Memory B cell (primary cell): ENCODE data around the gene SERPINC1.
"Not testable (repeated sequence)": the region's sequence is repeated elsewhere in the genome, so short reads cannot be mapped to it uniquely, and the experiment has no call there.

Source experiments
- ATAC-seq: fragments of 150-1000 bp; cut with Tn5 transposase; 2 replicates; pipeline ENCODE4 v1.10.0; 2021; ENCODE audit warnings: low read depth, mild to moderate bottlenecking, moderate library complexity
- DNase-seq, 2 donors: peaks; one replicate each; pipeline ENCODE4 v3.0.0; 2022; ENCODE audit warnings: low spot score in 2 of 2
- H3K27ac Mint-ChIP-seq: one replicate; pipeline ENCODE4 v1.8.0; 2022; ENCODE audit warnings: mild to moderate bottlenecking, moderate library complexity, mixed read lengths
- H3K27me3 Mint-ChIP-seq: one replicate; pipeline ENCODE4 v1.8.0; 2022; ENCODE audit warnings: mixed read lengths
- H3K36me3 Mint-ChIP-seq: one replicate; pipeline ENCODE4 v1.8.0; 2022; ENCODE audit warnings: mild to moderate bottlenecking, mixed read lengths
- H3K4me1 Mint-ChIP-seq: one replicate; pipeline ENCODE4 v1.8.0; 2022; ENCODE audit warnings: mixed read lengths
- H3K4me3 Mint-ChIP-seq: one replicate; pipeline ENCODE4 v1.8.0; 2022; ENCODE audit warnings: mild to moderate bottlenecking, moderate library complexity, mixed read lengths
- H3K9me3 Mint-ChIP-seq: one replicate; pipeline ENCODE4 v1.8.0; 2022; ENCODE audit warnings: mixed read lengths

The SERPINC1 gene

DNA sequence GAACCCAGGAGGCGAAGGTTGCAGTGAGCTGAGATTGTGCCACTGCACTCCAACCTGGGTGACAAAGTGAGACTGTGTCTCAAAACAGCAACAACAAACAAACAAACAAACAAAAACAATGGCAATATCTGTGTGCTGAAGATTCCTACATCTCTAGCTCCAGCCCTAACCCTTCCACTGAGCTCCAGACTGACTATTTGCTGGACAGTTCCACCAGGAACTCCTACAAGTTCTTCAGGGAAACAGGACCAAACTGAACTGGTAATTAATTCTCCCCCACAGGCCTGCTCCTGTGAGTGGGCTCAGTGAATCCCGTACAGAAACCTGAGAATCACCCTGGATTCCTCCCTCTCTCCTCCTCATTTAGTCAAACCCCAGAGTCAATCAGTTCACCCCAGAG is 1.5 kb downstream of the SERPINC1 start:
- ATAC-seq: no peak
- no peak for DNase-seq
- Mint-ChIP-seq H3K27me3 (no peaks in the 10 kb centered on the region), H3K4me3 (no peak overlapping the region), H3K36me3 (no peaks in the 10 kb centered on the region), H3K4me1 (no peaks in the 10 kb centered on the region), H3K9me3 (no peaks in the 10 kb centered on the region), H3K27ac (no peak overlapping the region)

DNA sequence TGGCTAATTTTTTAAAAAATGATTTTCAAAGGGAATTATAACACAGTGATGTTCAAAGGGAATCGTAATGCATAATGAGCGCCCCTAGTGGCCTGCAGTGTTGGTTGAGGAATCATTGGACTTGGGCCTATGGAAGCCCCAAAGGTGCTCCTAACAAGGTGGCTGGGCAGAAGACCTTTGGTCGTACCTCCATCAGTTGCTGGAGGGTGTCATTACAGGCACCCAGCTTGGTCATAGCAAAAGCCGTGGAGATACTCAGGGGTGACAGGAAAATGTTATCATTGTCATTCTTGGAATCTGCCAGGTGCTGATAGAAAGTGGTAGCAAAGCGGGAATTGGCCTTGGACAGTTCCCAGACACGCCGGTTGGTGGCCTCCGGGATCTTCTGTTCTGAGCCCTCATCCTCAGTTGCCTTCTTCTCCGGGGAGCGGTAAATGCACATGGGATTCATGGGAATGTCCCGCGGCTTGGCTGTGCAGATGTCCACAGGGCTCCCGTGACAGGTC is 2.7 kb downstream of the SERPINC1 start:
- no peaks in the 10 kb centered on the region for H3K9me3 Mint-ChIP-seq
- no peak overlapping the region for H3K4me3 Mint-ChIP-seq
- no peaks in the 10 kb centered on the region for H3K27me3 Mint-ChIP-seq
- peak in 1 of 2 donors; percentile 3 for DNase-seq
- peaks cover 2% of the 10 kb centered on the region for H3K36me3 Mint-ChIP-seq
- ATAC-seq: peak; percentile 47
- H3K4me1 Mint-ChIP-seq: no peaks in the 10 kb centered on the region
- no peak overlapping the region for H3K27ac Mint-ChIP-seq

DNA sequence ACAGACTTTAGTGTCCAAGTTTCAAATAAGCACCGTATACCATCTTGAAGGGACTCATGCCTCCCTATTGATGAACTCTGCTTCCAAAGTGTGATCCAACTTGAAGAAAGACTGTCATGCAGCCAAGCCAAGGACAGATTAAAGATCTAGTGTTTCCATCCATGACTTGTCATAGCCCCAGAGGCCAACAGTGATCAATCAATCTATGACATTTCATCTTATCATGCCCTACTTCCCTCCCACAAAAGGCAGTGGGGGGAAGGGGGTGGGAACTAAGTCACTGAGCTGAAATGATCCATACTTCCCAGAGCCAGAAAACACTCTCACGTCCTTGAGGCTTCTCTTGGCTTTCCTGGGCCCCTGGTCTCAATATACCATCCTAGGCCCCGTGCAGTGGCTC is 4.0 kb downstream of the SERPINC1 start:
- Mint-ChIP-seq H3K4me3 (no peak overlapping the region), H3K9me3 (no peaks in the 10 kb centered on the region), H3K4me1 (no peaks in the 10 kb centered on the region), H3K27me3 (no peaks in the 10 kb centered on the region), H3K27ac (no peak overlapping the region), H3K36me3 (peaks cover 6% of the 10 kb centered on the region)
- ATAC-seq (no peak), DNase-seq (no peak)

- ATAC-seq: no peak
Measured at GRCh38 chr1:173903827-173904531, 13.1 kb downstream of the SERPINC1 start.

GRCh38 chr1:173900992-173901391 is 16.1 kb downstream of the SERPINC1 start:
- DNase-seq (no peak), ATAC-seq (no peak)
- H3K9me3 Mint-ChIP-seq: no peaks in the 10 kb centered on the region
- H3K4me3 Mint-ChIP-seq: no peak overlapping the region
- H3K36me3 Mint-ChIP-seq: peaks cover 13% of the 10 kb centered on the region
- no peak overlapping the region for H3K27ac Mint-ChIP-seq
- no peaks in the 10 kb centered on the region for H3K27me3 Mint-ChIP-seq
- peaks cover 4% of the 10 kb centered on the region for H3K4me1 Mint-ChIP-seq

More at GRCh38 chr1:173903827-173904531, 13.1 kb downstream of the SERPINC1 start:
- Mint-ChIP-seq H3K27ac (no peak overlapping the region), H3K36me3 (peaks cover 13% of the 10 kb centered on the region), H3K9me3 (no peaks in the 10 kb centered on the region), H3K4me3 (no peak overlapping the region), H3K27me3 (no peaks in the 10 kb centered on the region), H3K4me1 (no peaks in the 10 kb centered on the region)
- DNase-seq: no peak

GRCh38 chr1:173900427-173900826 is 16.7 kb downstream of the SERPINC1 start:
- H3K4me1 Mint-ChIP-seq: peaks cover 6% of the 10 kb centered on the region
- no peak overlapping the region for H3K4me3 Mint-ChIP-seq
- no peak overlapping the region for H3K27ac Mint-ChIP-seq
- H3K27me3 Mint-ChIP-seq: no peaks in the 10 kb centered on the region
- DNase-seq (no peak), ATAC-seq (no peak)
- H3K36me3 Mint-ChIP-seq: peaks cover 13% of the 10 kb centered on the region
- no peaks in the 10 kb centered on the region for H3K9me3 Mint-ChIP-seq

DNA sequence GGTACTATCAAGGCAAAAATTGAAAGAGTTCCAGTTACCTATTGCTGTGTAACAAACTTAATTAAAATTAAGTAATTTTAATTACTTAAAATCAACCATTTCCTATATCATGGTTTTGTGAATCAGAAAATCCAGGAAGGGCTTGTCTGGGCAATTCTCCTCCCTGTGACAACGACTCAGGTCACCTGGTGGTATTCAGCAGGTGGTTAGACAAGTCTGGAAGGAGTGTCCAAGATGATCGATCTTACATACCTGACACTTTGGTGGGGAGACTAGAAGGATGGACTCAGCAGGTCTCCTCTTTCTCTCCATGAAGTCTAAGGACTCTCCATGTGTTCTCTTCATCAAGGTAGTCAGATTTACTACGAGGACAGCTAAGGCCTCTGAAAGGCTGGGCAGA is 22.9 kb downstream of the SERPINC1 start:
- Mint-ChIP-seq H3K36me3 (peaks cover 18% of the 10 kb centered on the region), H3K9me3 (no peaks in the 10 kb centered on the region), H3K27ac (no peak overlapping the region), H3K4me1 (peaks cover 13% of the 10 kb centered on the region), H3K27me3 (no peaks in the 10 kb centered on the region), H3K4me3 (no peak overlapping the region)
- ATAC-seq: no peak
- DNase-seq: no peak

- DNase-seq: no peak
- H3K36me3 Mint-ChIP-seq: peaks cover 19% of the 10 kb centered on the region
- peaks cover 13% of the 10 kb centered on the region for H3K4me1 Mint-ChIP-seq
- no peaks in the 10 kb centered on the region for H3K9me3 Mint-ChIP-seq
- no peak overlapping the region for H3K27ac Mint-ChIP-seq
- H3K27me3 Mint-ChIP-seq: no peaks in the 10 kb centered on the region
- no peak for ATAC-seq
- no peak overlapping the region for H3K4me3 Mint-ChIP-seq
Measured at GRCh38 chr1:173893611-173894010, 23.5 kb downstream of the SERPINC1 start.

- H3K4me1 Mint-ChIP-seq: peaks cover 8% of the 10 kb centered on the region
- ATAC-seq: no peak
Measured at GRCh38 chr1:173889885-173890284, 27.2 kb downstream of the SERPINC1 start.

GRCh38 chr1:173888749-173889148 is 28.4 kb downstream of the SERPINC1 start:
- peaks cover 30% of the 10 kb centered on the region for H3K36me3 Mint-ChIP-seq
- no peak overlapping the region for H3K4me3 Mint-ChIP-seq
- peaks cover 5% of the 10 kb centered on the region for H3K4me1 Mint-ChIP-seq
- ATAC-seq: no peak
- DNase-seq: no peak
- H3K27me3 Mint-ChIP-seq: no peaks in the 10 kb centered on the region
- H3K27ac Mint-ChIP-seq: no peak overlapping the region
- no peaks in the 10 kb centered on the region for H3K9me3 Mint-ChIP-seq

More at GRCh38 chr1:173889885-173890284, 27.2 kb downstream of the SERPINC1 start:
- H3K27me3 Mint-ChIP-seq: no peaks in the 10 kb centered on the region
- peaks cover 36% of the 10 kb centered on the region for H3K36me3 Mint-ChIP-seq
- no peak for DNase-seq
- no peak overlapping the region for H3K27ac Mint-ChIP-seq
- H3K4me3 Mint-ChIP-seq: no peak overlapping the region
- no peaks in the 10 kb centered on the region for H3K9me3 Mint-ChIP-seq

DNA sequence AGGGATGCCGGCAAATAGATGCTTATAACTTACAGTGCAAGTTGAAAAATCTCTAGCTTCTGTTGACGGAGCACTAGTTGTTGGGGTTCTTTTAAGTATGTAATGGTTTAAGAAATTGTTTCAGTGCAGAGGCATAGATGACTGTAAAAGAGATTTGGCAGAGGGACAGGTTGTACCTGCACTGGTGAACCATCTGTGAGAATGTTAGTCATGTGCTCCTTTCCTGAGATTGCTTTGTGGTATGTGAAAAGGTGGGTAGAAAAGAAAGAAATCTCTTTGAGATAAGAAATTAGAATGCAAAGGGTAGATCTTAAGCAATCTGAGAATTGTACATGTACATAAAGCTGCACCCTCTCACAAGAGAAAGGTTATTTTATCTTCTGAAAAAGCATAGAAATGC is 29.5 kb downstream of the SERPINC1 start:
- Mint-ChIP-seq H3K27ac (no peak overlapping the region), H3K4me3 (no peak overlapping the region), H3K4me1 (peaks cover 5% of the 10 kb centered on the region), H3K36me3 (peaks cover 29% of the 10 kb centered on the region), H3K9me3 (no peaks in the 10 kb centered on the region), H3K27me3 (no peaks in the 10 kb centered on the region)
- DNase-seq (no peak), ATAC-seq (no peak)

GRCh38 chr1:173886746-173887611 is 30.1 kb downstream of the SERPINC1 start:
- ATAC-seq (no peak), DNase-seq (no peak)
- H3K27ac Mint-ChIP-seq: no peak overlapping the region
- peaks cover 30% of the 10 kb centered on the region for H3K36me3 Mint-ChIP-seq
- H3K9me3 Mint-ChIP-seq: no peaks in the 10 kb centered on the region
- no peak overlapping the region for H3K4me3 Mint-ChIP-seq
- peaks cover 7% of the 10 kb centered on the region for H3K4me1 Mint-ChIP-seq
- H3K27me3 Mint-ChIP-seq: no peaks in the 10 kb centered on the region

DNA sequence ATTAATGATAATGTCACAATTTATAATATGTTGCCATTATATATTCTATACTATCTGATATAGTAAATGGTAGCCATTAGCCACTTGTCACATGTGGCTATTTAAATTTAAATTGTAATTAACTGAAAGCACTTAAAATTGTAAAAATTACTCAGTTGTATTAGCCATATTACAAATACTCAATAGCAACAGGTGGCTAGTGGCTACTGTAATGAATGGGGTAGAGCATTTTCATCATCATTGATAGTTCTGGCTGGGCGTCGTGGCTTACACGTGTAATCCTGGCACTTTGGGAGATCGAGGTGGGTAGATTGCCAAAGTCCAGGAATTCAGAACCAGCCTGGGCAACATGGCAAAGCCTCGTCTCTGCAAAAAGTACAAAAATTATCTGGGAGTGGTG is 32.4 kb downstream of the SERPINC1 start:
- H3K27ac Mint-ChIP-seq: no peak overlapping the region

DNA sequence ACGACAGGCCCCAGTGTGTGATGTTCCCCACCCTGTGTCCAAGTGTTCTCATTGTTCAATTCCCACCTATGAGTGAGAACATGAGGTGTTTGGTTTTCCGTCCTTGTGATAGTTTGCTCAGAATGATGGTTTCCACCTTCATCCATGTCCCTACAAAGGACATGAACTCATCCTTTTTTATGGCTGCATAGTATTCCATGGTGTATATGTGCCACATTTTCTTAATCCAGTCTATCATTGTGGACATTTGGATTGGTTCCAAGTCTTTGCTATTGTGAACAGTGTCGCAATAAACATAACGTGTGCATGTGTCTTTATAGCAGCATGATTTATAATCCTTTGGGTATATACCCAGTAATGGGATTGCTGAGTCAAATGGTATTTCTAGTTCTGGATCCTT is 36.0 kb downstream of the SERPINC1 start:
- peaks cover 30% of the 10 kb centered on the region for H3K36me3 Mint-ChIP-seq

More for the DNA sequence above, 32.4 kb downstream of the SERPINC1 start:
- Mint-ChIP-seq H3K36me3 (peaks cover 26% of the 10 kb centered on the region), H3K4me1 (peaks cover 4% of the 10 kb centered on the region), H3K4me3 (no peak overlapping the region), H3K9me3 (no peaks in the 10 kb centered on the region), H3K27me3 (no peaks in the 10 kb centered on the region)
- ATAC-seq: no peak
- DNase-seq: no peak

More for the DNA sequence above, 36.0 kb downstream of the SERPINC1 start:
- H3K27ac Mint-ChIP-seq, DNase-seq, H3K4me1 Mint-ChIP-seq, H3K4me3 Mint-ChIP-seq, H3K9me3 Mint-ChIP-seq, H3K27me3 Mint-ChIP-seq, ATAC-seq: not testable (repeated sequence)
